ENCODE results near the gene CTNND2.

Gene CTNND2

GRCh38 chr5:11371021-11371420, 533.2 kb downstream of the CTNND2 start:
- Histone ChIP-seq H3K4ac (ENCODE audit: low read depth, low read length) (no peak overlapping the region), H3K36me3 (ENCODE audit: control insufficient read depth in 1 of 2, insufficient read depth in 2 of 2, low read length in 2 of 2) (no peaks in the 10 kb centered on the region), H2AK5ac (ENCODE audit: low read length) (no peak overlapping the region), H3K27ac (ENCODE audit: low read depth, low read length) (no peak overlapping the region), H2BK5ac (ENCODE audit: low read depth, low read length, poor library complexity) (no peak overlapping the region), H3K79me2 (ENCODE audit: control insufficient read depth, insufficient read depth, low read length, poor library complexity) (no peaks in the 10 kb centered on the region), H3K4me2 (ENCODE audit: low read length) (no peak overlapping the region), H3K27me3 (ENCODE audit: insufficient read depth, low read length) (no peaks in the 10 kb centered on the region), H4K8ac (ENCODE audit: low read depth, low read length) (no peak overlapping the region), H2BK120ac (ENCODE audit: insufficient read depth, low read length, poor library complexity) (no peak overlapping the region), H3K18ac (ENCODE audit: low read length) (no peak overlapping the region), H3K4me3 (ENCODE audit: low read depth, low read length) (no peak overlapping the region), H3K9me3 (ENCODE audit: insufficient read depth, low read depth, low read length) (no peaks in the 10 kb centered on the region), H4K91ac (ENCODE audit: low read depth, low read length) (no peak overlapping the region), H3K14ac (ENCODE audit: low read length) (no peak overlapping the region), H2BK12ac (ENCODE audit: low read length) (no peak overlapping the region), H4K12ac (ENCODE audit: low read depth, low read length) (no peak overlapping the region), H3K79me1 (ENCODE audit: low read length) (no peaks in the 10 kb centered on the region), H2AFZ (ENCODE audit: insufficient read depth, low read length, poor library complexity) (no peak overlapping the region), H3K23ac (ENCODE audit: low read length) (no peak overlapping the region), H3K9ac (ENCODE audit: low read length) (no peak overlapping the region), H3K4me1 (ENCODE audit: control insufficient read depth in 1 of 2, insufficient read depth in 2 of 2, low read length in 2 of 2) (peaks cover 0 to 2% of the 10 kb centered on the region in 2 experiments)
- DNase-seq, result no peak
- no CpG with 5 or more reads among the region's 1 CpG for WGBS (ENCODE audit: extremely low coverage, insufficient coverage, insufficient read length)

GRCh38 chr5:11364531-11364930, 539.7 kb downstream of the CTNND2 start:
- WGBS (ENCODE audit: extremely low coverage, insufficient coverage, insufficient read length), result no CpG with 5 or more reads among the region's 11 CpGs

GRCh38 chr5:11363631-11364178, 540.5 kb downstream of the CTNND2 start:
- Histone ChIP-seq H3K27me3 (ENCODE audit: insufficient read depth, low read length) (no peaks in the 10 kb centered on the region), H4K91ac (ENCODE audit: low read depth, low read length) (no peak overlapping the region), H2AFZ (ENCODE audit: insufficient read depth, low read length, poor library complexity) (no peak overlapping the region), H3K79me1 (ENCODE audit: low read length) (no peaks in the 10 kb centered on the region), H3K4me1 (ENCODE audit: control insufficient read depth in 1 of 2, insufficient read depth in 2 of 2, low read length in 2 of 2) (no peaks in the 10 kb centered on the region), H3K4me3 (ENCODE audit: low read depth, low read length) (no peak overlapping the region), H3K18ac (ENCODE audit: low read length) (no peak overlapping the region), H3K23ac (ENCODE audit: low read length) (no peak overlapping the region), H4K12ac (ENCODE audit: low read depth, low read length) (no peak overlapping the region), H4K8ac (ENCODE audit: low read depth, low read length) (no peak overlapping the region), H3K4me2 (ENCODE audit: low read length) (no peak overlapping the region), H3K14ac (ENCODE audit: low read length) (no peak overlapping the region), H3K9me3 (ENCODE audit: insufficient read depth, low read depth, low read length) (no peaks in the 10 kb centered on the region), H2BK12ac (ENCODE audit: low read length) (no peak overlapping the region), H3K9ac (ENCODE audit: low read length) (no peak overlapping the region), H3K36me3 (ENCODE audit: control insufficient read depth in 1 of 2, insufficient read depth in 2 of 2, low read length in 2 of 2) (no peaks in the 10 kb centered on the region), H3K27ac (ENCODE audit: low read depth, low read length) (no peak overlapping the region), H2BK120ac (ENCODE audit: insufficient read depth, low read length, poor library complexity) (no peak overlapping the region), H2AK5ac (ENCODE audit: low read length) (no peak overlapping the region), H3K79me2 (ENCODE audit: control insufficient read depth, insufficient read depth, low read length, poor library complexity) (no peaks in the 10 kb centered on the region), H2BK5ac (ENCODE audit: low read depth, low read length, poor library complexity) (no peak overlapping the region), H3K4ac (ENCODE audit: low read depth, low read length) (no peak overlapping the region)
- DNase-seq, result no peak
- WGBS (ENCODE audit: extremely low coverage, insufficient coverage, insufficient read length), result no CpG with 5 or more reads among the region's 5 CpGs

More at GRCh38 chr5:11364531-11364930, 539.7 kb downstream of the CTNND2 start:
- H3K9me3 ChIP-seq (ENCODE audit: insufficient read depth, low read depth, low read length), result no peaks in the 10 kb centered on the region
- no peaks in the 10 kb centered on the region for H3K4me1 ChIP-seq (ENCODE audit: control insufficient read depth in 1 of 2, insufficient read depth in 2 of 2, low read length in 2 of 2)
- H3K79me2 ChIP-seq (ENCODE audit: control insufficient read depth, insufficient read depth, low read length, poor library complexity), result no peaks in the 10 kb centered on the region
- H3K9ac ChIP-seq (ENCODE audit: low read length), result no peak overlapping the region
- no peak overlapping the region for H2AK5ac ChIP-seq (ENCODE audit: low read length)
- H3K79me1 ChIP-seq (ENCODE audit: low read length), result no peaks in the 10 kb centered on the region
- no peak overlapping the region for H2BK5ac ChIP-seq (ENCODE audit: low read depth, low read length, poor library complexity)
- no peak overlapping the region for H4K8ac ChIP-seq (ENCODE audit: low read depth, low read length)
- no peak overlapping the region for H4K12ac ChIP-seq (ENCODE audit: low read depth, low read length)
- H3K27me3 ChIP-seq (ENCODE audit: insufficient read depth, low read length), result no peaks in the 10 kb centered on the region
- no peak overlapping the region for H2BK120ac ChIP-seq (ENCODE audit: insufficient read depth, low read length, poor library complexity)
- no peak overlapping the region for H2AFZ ChIP-seq (ENCODE audit: insufficient read depth, low read length, poor library complexity)
- H3K14ac ChIP-seq (ENCODE audit: low read length), result no peak overlapping the region
- H3K4me2 ChIP-seq (ENCODE audit: low read length), result no peak overlapping the region
- H3K4me3 ChIP-seq (ENCODE audit: low read depth, low read length), result no peak overlapping the region
- no peak overlapping the region for H3K4ac ChIP-seq (ENCODE audit: low read depth, low read length)
- no peak overlapping the region for H3K18ac ChIP-seq (ENCODE audit: low read length)
- no peak overlapping the region for H2BK12ac ChIP-seq (ENCODE audit: low read length)
- H3K23ac ChIP-seq (ENCODE audit: low read length), result no peak overlapping the region
- no peak overlapping the region for H3K27ac ChIP-seq (ENCODE audit: low read depth, low read length)
- no peak overlapping the region for H4K91ac ChIP-seq (ENCODE audit: low read depth, low read length)
- no peak for DNase-seq
- H3K36me3 ChIP-seq (ENCODE audit: control insufficient read depth in 1 of 2, insufficient read depth in 2 of 2, low read length in 2 of 2), result no peaks in the 10 kb centered on the region

DNA sequence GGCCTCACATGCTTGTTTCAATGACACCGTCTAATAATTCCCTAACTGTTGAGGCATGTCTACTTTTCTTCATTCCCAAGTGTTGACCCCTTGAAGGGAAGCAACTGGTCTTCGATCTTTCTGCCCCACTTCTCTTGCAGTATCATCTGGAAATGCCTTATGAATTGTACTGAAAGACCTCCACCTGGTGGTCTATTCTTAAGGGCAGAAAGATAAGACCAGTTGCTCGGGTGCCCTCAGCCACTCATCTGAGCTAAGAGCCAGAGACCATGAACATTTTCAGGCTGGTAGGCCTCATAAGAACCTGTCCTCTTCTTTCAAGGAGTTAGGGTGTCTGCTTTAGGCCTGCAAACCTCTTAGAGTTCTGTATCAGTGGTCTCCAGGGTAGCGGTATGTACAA, 542.5 kb downstream of the CTNND2 start:
- H3K9me3 ChIP-seq (ENCODE audit: insufficient read depth, low read depth, low read length), result no peaks in the 10 kb centered on the region
- no peaks in the 10 kb centered on the region for H3K79me2 ChIP-seq (ENCODE audit: control insufficient read depth, insufficient read depth, low read length, poor library complexity)
- no peak overlapping the region for H3K23ac ChIP-seq (ENCODE audit: low read length)
- no peaks in the 10 kb centered on the region for H3K4me1 ChIP-seq (ENCODE audit: control insufficient read depth in 1 of 2, insufficient read depth in 2 of 2, low read length in 2 of 2)
- no peaks in the 10 kb centered on the region for H3K79me1 ChIP-seq (ENCODE audit: low read length)
- no peak overlapping the region for H2BK12ac ChIP-seq (ENCODE audit: low read length)
- no peak overlapping the region for H2AFZ ChIP-seq (ENCODE audit: insufficient read depth, low read length, poor library complexity)
- no peak overlapping the region for H3K4me2 ChIP-seq (ENCODE audit: low read length)
- no peak overlapping the region for H3K4me3 ChIP-seq (ENCODE audit: low read depth, low read length)
- DNase-seq, result no peak
- H3K4ac ChIP-seq (ENCODE audit: low read depth, low read length), result no peak overlapping the region
- no peak overlapping the region for H2BK5ac ChIP-seq (ENCODE audit: low read depth, low read length, poor library complexity)
- no peak overlapping the region for H2BK120ac ChIP-seq (ENCODE audit: insufficient read depth, low read length, poor library complexity)
- H3K36me3 ChIP-seq (ENCODE audit: control insufficient read depth in 1 of 2, insufficient read depth in 2 of 2, low read length in 2 of 2), result no peaks in the 10 kb centered on the region
- WGBS (ENCODE audit: extremely low coverage, insufficient coverage, insufficient read length), result no CpG with 5 or more reads among the region's 4 CpGs
- H3K27ac ChIP-seq (ENCODE audit: low read depth, low read length), result no peak overlapping the region
- H3K14ac ChIP-seq (ENCODE audit: low read length), result no peak overlapping the region
- no peak overlapping the region for H2AK5ac ChIP-seq (ENCODE audit: low read length)
- no peak overlapping the region for H4K91ac ChIP-seq (ENCODE audit: low read depth, low read length)
- H4K12ac ChIP-seq (ENCODE audit: low read depth, low read length), result no peak overlapping the region
- no peak overlapping the region for H4K8ac ChIP-seq (ENCODE audit: low read depth, low read length)
- no peak overlapping the region for H3K18ac ChIP-seq (ENCODE audit: low read length)
- H3K27me3 ChIP-seq (ENCODE audit: insufficient read depth, low read length), result no peaks in the 10 kb centered on the region
- no peak overlapping the region for H3K9ac ChIP-seq (ENCODE audit: low read length)
